HEK293 (cell line): ENCODE measurements around the gene DPP6.

Experiments
- CTCF ChIA-PET: fragments of 350-600 bp; formaldehyde crosslinking; extraction: SDS; loops from one replicate; lab custom pipeline; 2021; ENCODE audit warnings: antibody characterized with exemption; lab: Yijun Ruan, JAX
- POLR2A ChIA-PET: fragments of 300-600 bp; formaldehyde crosslinking; extraction: SDS; loops from one replicate; lab custom pipeline; 2020; ENCODE audit warnings: antibody characterized with exemption, inconsistent platforms; lab: Yijun Ruan, JAX
- H3K27ac ChIP-seq: fragments of 200-500 bp; sonication (Bioruptor generic); 2 replicates; pipeline ENCODE4 v1.5.1; 2014; ENCODE audit warnings: low read depth, low read length, control low read depth, inconsistent platforms; ENCODE audit errors: extremely low read depth
- H3K36me3 ChIP-seq, 2 experiments: fragments of 200-500 bp in 1 of 2; sonication (Bioruptor generic) in 1 of 2; 1 replicate in 1 of 2; 2 replicates in 1 of 2; pipeline ENCODE4 v1.5.1; 2014 to 2017; ENCODE audit warnings: inconsistent platforms in 2 of 2, low read length in 2 of 2; ENCODE audit not compliant: control insufficient read depth in 2 of 2, insufficient read depth in 1 of 2
- H3K4me1 ChIP-seq: fragments of 200-500 bp; sonication (Bioruptor generic); 2 replicates; pipeline ENCODE4 v1.5.1; 2014; ENCODE audit warnings: mild to moderate bottlenecking, low read length, inconsistent platforms; ENCODE audit not compliant: control insufficient read depth, insufficient read depth
- H3K4me3 ChIP-seq: 2 replicates; pipeline ENCODE4 v1.5.1; 2011; ENCODE audit warnings: low read depth, mild to moderate bottlenecking, control low read depth, low read length, moderate library complexity
- H3K9me3 ChIP-seq: fragments of 200-500 bp; sonication (Bioruptor generic); 2 replicates; pipeline ENCODE4 v1.5.1; 2014; ENCODE audit warnings: low read depth, low read length, inconsistent platforms; ENCODE audit not compliant: control insufficient read depth, insufficient read depth
- KLF16 ChIP-seq: fragments of 450-650 bp; formaldehyde crosslinking; IDR thresholded peaks from 2 replicates; pipeline ENCODE4 v1.5.1; 2017; ENCODE audit warnings: missing biosample characterization, missing genetic modification characterization
- MZF1 ChIP-seq: fragments of 450-650 bp; formaldehyde crosslinking; IDR thresholded peaks from 2 replicates; pipeline ENCODE4 v1.5.1; 2017; ENCODE audit warnings: missing biosample characterization, missing genetic modification characterization, borderline replicate concordance
- WT1 ChIP-seq: fragments of 450-650 bp; formaldehyde crosslinking; IDR thresholded peaks from 2 replicates; pipeline ENCODE4 v1.5.1; 2016; ENCODE audit warnings: missing biosample characterization, missing genetic modification characterization
- ZIC2 ChIP-seq: fragments of 450-650 bp; formaldehyde crosslinking; IDR thresholded peaks from 2 replicates; pipeline ENCODE4 v1.5.1; 2016; ENCODE audit warnings: missing biosample characterization, missing genetic modification characterization
- ZNF10 ChIP-seq: fragments of 450-650 bp; formaldehyde crosslinking; IDR thresholded peaks from 2 replicates; pipeline ENCODE4 v1.5.1; 2017; ENCODE audit warnings: missing biosample characterization, missing genetic modification characterization
- ZNF2 ChIP-seq: fragments of 450-650 bp; formaldehyde crosslinking; IDR thresholded peaks from 2 replicates; pipeline ENCODE4 v1.5.1; 2016; ENCODE audit warnings: missing biosample characterization, missing genetic modification characterization
- ZNF223 ChIP-seq: fragments of 450-650 bp; formaldehyde crosslinking; IDR thresholded peaks from 2 replicates; pipeline ENCODE4 v1.5.1; 2016; ENCODE audit warnings: missing biosample characterization, missing genetic modification characterization
- ZNF473 ChIP-seq: fragments of 450-650 bp; formaldehyde crosslinking; IDR thresholded peaks from 2 replicates; pipeline ENCODE4 v1.5.1; 2017; ENCODE audit warnings: missing biosample characterization, missing genetic modification characterization
- ZNF501 ChIP-seq: fragments of 450-650 bp; formaldehyde crosslinking; IDR thresholded peaks from 2 replicates; pipeline ENCODE4 v1.5.1; 2016; ENCODE audit warnings: missing biosample characterization, missing genetic modification characterization
- ZNF513 ChIP-seq: fragments of 450-650 bp; IDR thresholded peaks from 2 replicates; pipeline ENCODE4 v1.5.1; 2018; ENCODE audit warnings: missing biosample characterization, missing genetic modification characterization
- ZNF670 ChIP-seq: fragments of 450-650 bp; formaldehyde crosslinking; IDR thresholded peaks from 2 replicates; pipeline ENCODE4 v1.5.1; 2016; ENCODE audit warnings: missing biosample characterization, missing genetic modification characterization, low read depth
- ZNF704 ChIP-seq: fragments of 450-650 bp; formaldehyde crosslinking; IDR thresholded peaks from 2 replicates; pipeline ENCODE4 v1.5.1; 2016; ENCODE audit warnings: missing biosample characterization, missing genetic modification characterization
- ZNF843 ChIP-seq: fragments of 450-650 bp; formaldehyde crosslinking; IDR thresholded peaks from 2 replicates; pipeline ENCODE4 v1.5.1; 2016; ENCODE audit warnings: missing biosample characterization, missing genetic modification characterization

The DPP6 gene

DNA sequence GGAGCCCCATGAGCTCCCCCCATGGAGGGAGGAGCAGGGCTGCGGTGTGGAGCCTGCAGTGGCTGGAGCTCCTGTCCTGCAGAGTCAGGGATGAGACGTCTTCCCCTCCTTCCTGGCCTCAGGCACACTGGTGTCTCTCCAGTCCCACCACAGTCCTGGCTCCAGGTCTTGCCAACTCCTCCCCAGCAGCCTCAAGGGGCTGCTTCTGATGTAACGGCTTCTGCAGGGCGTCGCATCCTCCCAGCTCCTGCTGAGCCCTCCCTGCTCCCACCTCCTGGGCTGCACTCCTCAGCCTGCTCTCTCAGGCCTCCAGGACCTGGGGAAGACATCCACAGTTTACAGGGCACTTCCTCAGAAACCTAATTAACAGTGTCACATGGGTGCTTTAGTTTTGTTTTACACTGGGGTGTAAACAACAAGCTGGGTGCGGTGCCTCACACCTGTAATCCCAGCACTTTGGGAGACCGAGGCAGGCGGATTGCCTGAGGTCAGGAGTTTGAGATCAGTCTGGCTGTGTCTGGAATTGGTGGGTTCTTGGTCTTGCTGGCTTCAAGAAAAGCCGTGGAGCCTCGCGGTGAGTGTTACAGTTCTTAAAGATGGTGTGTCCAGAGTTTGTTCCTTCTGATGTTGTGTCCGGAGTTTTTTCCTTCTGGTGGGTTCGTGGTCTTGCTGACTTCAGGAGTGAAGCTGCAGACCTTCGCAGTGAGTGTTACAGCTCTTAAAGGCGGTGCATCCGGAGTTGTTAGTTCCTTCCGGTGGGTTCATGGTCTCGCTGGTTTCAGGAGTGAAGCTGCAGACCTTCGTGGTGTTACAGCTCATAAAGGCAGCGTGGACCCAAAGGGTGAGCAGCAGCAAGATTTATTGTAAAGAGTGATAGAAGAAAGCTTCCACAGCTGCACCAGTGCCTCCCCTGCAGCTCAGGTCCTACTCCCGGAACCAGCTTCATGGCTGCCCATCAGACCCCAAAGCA, 855.7 kb downstream of the DPP6 start:
- H3K9me3 ChIP-seq = no peaks in the 10 kb centered on the region
- POLR2A ChIA-PET = interaction anchor here (0.8 kb wide), 1 partner anchor 12 kb away, joined by 3 read pairs; no protein-coding TSS in a partner anchor
- CTCF ChIA-PET = interaction anchor here (1.3 kb wide), 1 partner anchor 20 kb away, joined by 6 read pairs; no protein-coding TSS in a partner anchor
- no peaks in the 10 kb centered on the region for H3K36me3 ChIP-seq
- peak; percentile 60 for TF ChIP-seq ZIC2 (tag by site-specific recombination)
- no peak for TF ChIP-seq ZNF704 (tag by site-specific recombination)
- no peak overlapping the region for H3K4me3 ChIP-seq
- H3K4me1 ChIP-seq = no peaks in the 10 kb centered on the region
- H3K27ac ChIP-seq = no peak overlapping the region

- no peak overlapping the region for H3K4me3 ChIP-seq
- CTCF ChIA-PET = interaction anchor here (0.6 kb wide), 1 partner anchor 148 kb away, joined by 3 read pairs; no protein-coding TSS in a partner anchor
- no peaks in the 10 kb centered on the region for H3K4me1 ChIP-seq
- no peak for TF ChIP-seq ZNF843 (tag by site-specific recombination)
- TF ChIP-seq ZNF10 = no peak
- TF ChIP-seq, all 188 proteins: peak for 0
- Histone ChIP-seq H3K27ac (no peak overlapping the region), H3K36me3 (no peaks in the 10 kb centered on the region), H3K9me3 (no peaks in the 10 kb centered on the region)
- POLR2A ChIA-PET = no interaction called here
These were observed 857.3 kb downstream of the DPP6 start for GRCh38 chr7:154909241-154910105.

DNA sequence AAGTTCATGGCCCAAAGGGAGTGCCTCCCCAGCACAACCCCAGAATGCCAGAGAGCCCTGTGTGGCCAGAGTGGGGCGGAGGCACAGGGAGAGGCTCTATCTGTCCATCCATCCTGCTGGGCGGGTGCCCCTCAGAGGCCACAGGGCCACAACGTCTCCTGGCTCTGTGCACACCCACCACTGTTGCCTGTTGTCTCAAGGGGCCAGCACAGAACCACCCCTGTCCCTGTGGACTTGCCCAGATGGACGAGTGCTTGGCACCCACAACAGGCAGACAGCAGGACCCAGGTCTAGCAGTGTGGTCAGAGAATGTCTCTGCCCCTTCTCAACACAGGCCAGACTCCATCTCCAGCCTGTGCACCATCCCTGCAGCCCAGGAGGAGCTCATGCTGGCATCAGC, 857.9 kb downstream of the DPP6 start:
- no peaks in the 10 kb centered on the region for H3K9me3 ChIP-seq
- ChIA-PET CTCF (interaction anchor here (0.7 kb wide), 1 partner anchor 368 kb away, joined by 3 read pairs; no protein-coding TSS in a partner anchor), POLR2A (no interaction called here)
- no peak overlapping the region for H3K27ac ChIP-seq
- H3K4me3 ChIP-seq = no peak overlapping the region
- H3K36me3 ChIP-seq = no peaks in the 10 kb centered on the region
- H3K4me1 ChIP-seq = no peaks in the 10 kb centered on the region
- no peak for TF ChIP-seq ZNF670 (tag by site-specific recombination)
- no peak for TF ChIP-seq ZNF473 (tag by site-specific recombination)
- no peak for TF ChIP-seq ZNF513
- TF ChIP-seq ZNF2 = no peak
- no peak for TF ChIP-seq KLF16 (tag by site-specific recombination)
- TF ChIP-seq ZNF704 (tag by site-specific recombination) = no peak
- no peak for TF ChIP-seq WT1
- TF ChIP-seq ZNF223 (tag by site-specific recombination) = no peak
- no peak for TF ChIP-seq MZF1 (tag by site-specific recombination)
- no peak for TF ChIP-seq ZNF501 (tag by site-specific recombination)
- TF ChIP-seq, all 188 proteins: peak for 0
